GM10248 (cell line): ENCODE measurements around the gene MAP1B.

Source experiments
- CTCF ChIA-PET: fragments of 300-600 bp; sonication (Branson Sonifier 250); formaldehyde crosslinking; extraction: SDS; loops from one replicate; lab custom pipeline; 2021; ENCODE audit warnings: antibody characterized with exemption; lab: Yijun Ruan, JAX
- POLR2A ChIA-PET: fragments of 350-650 bp; sonication (Branson Sonifier 250); formaldehyde crosslinking; extraction: SDS; loops from one replicate; lab custom pipeline; 2020; ENCODE audit warnings: antibody characterized with exemption; lab: Yijun Ruan, JAX
- DNase-seq: peaks from one replicate; pipeline ENCODE4 v3.0.0; 2012; ENCODE audit errors: extremely low spot score
- TF ChIP-seq, protein P1 (sequence below): IDR thresholded peaks from 2 replicates; pipeline ENCODE4 v1.5.1; 2012; ENCODE audit warnings: mild to moderate bottlenecking, low read depth; ENCODE audit errors: extremely low read depth, missing control alignments, control extremely low read depth

The MAP1B gene

DNA sequence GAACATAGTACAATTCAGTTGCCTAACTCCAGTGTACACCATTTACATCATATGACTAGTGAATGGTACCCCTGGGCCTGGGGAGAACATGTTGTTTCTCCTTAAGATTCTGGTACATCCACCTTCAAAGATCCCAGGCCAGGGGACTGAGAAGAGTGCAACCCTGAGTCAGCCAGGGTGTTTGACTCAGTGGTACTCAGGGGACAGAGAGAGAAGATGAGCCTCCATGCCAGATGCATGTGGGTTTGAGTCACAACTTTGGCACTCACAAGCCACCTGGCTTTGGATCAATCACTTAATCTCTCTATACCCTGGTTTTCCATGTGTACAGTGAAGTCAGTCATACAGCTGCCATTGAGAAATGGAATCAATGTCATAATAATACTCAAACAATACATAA lies 53.7 kb downstream of the MAP1B start:
- CTCF ChIA-PET = interaction anchor here (1.5 kb wide), 1 partner anchor 9 kb away, joined by 3 read pairs; no protein-coding TSS in a partner anchor
- DNase-seq = no peak
- TF ChIP-seq, protein P1, sequence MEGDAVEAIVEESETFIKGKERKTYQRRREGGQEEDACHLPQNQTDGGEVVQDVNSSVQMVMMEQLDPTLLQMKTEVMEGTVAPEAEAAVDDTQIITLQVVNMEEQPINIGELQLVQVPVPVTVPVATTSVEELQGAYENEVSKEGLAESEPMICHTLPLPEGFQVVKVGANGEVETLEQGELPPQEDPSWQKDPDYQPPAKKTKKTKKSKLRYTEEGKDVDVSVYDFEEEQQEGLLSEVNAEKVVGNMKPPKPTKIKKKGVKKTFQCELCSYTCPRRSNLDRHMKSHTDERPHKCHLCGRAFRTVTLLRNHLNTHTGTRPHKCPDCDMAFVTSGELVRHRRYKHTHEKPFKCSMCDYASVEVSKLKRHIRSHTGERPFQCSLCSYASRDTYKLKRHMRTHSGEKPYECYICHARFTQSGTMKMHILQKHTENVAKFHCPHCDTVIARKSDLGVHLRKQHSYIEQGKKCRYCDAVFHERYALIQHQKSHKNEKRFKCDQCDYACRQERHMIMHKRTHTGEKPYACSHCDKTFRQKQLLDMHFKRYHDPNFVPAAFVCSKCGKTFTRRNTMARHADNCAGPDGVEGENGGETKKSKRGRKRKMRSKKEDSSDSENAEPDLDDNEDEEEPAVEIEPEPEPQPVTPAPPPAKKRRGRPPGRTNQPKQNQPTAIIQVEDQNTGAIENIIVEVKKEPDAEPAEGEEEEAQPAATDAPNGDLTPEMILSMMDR = no peak
- POLR2A ChIA-PET = no interaction called here

DNA sequence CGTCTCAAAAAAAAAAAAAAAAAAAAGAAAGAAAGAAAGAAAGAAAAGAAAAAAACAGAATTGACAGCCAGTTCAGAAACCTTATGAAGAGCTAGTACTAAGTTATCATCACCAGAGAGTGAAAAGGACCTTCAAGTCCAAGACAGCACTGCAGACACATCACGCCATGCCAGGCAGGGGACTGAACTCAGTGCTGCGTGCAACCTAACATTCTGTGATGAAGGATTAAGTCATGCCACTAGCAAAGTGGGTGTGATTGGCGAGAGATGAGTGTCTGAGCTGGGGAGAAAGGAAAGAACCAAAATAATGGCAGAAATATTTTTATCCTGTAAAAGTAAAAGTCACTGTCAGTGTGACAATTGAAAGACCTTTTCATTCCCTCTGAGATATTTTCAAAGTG lies 54.7 kb downstream of the MAP1B start:
- TF ChIP-seq, protein P1 = no peak
- ChIA-PET CTCF (no interaction called here), POLR2A (no interaction called here)
- no peak for DNase-seq

DNA sequence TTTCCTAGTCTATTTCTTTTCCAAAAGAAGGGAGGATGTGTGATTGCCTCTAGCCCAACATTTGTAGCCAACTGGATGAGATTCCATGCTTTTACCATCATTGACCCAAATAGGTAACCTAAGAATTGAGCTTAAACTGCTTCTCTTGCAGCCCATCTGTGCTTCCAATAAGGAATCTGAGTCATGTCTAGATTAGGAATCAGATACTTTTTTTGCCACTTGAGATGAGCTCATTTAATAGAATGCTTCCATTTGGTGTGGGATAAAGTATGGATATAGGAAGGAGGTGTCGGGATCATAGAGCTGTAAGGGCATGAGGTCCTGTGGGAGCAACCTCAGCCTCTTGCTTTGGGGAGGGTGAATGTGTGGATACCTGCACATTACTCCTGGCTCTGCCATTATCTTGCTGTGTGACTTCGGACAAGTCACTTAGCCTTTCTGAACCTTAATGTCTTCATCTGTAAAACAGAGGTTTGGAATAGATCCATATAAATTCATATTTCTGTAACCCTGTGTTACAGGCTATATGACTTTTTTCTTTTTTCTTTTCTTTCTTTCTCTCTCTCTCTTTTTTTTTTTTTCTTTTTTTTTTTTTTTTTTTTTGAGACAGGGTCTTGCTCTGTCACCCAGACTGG lies 56.2 kb downstream of the MAP1B start:
- POLR2A ChIA-PET = no interaction called here
- no peak for DNase-seq
- TF ChIP-seq, protein P1 = no peak
- CTCF ChIA-PET = no interaction called here

DNA sequence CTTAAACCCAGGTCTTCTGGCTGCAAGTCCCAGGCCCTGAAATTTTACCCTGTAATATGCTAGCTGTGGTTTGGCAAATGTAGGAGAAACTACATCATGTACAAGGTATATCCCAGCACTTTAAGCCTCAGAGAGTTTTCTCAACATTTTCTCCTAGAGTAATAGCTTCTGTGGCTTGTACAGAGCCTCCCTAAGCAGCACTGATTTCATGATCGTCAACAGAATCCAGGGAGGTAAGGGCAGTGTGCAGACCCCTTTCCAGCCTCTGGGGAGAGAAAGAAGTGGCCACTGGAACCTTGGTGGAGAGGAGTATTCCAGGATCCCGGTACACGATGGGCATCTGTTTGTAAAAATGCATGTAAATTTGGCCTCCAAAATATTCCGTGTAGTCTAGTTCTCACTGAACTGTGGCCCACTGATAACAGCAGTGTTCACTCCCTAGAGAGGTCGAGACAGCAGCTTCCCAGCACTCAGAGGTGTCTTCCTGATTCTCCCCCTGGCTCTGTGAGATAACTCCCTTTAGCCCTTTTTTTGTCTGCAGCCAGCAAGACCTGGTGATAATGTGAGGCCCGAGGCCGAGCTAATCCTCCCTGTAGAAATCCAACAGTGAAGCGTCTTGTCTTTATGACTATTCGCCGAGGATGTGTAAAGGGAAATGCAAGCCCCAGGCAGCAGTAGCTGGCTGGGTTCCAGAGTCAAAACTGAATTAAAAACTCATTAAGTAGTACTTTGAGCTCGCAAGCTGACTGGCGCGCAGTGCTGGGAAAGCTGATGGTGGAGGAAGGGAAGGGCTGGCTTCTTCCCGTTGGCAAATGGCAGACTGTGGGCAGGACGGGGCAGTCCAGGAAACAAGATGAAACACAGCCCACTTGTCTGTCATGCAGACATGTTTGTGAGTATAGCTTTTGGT lies 59.0 kb downstream of the MAP1B start:
- no peak for DNase-seq
- TF ChIP-seq, protein P1 = no peak
- ChIA-PET CTCF (interaction anchor here (0.7 to 1.3 kb wide), 2 partner anchors 11 to 18 kb away, joined by 3 read pairs; no protein-coding TSS in a partner anchor), POLR2A (no interaction called here)

DNA sequence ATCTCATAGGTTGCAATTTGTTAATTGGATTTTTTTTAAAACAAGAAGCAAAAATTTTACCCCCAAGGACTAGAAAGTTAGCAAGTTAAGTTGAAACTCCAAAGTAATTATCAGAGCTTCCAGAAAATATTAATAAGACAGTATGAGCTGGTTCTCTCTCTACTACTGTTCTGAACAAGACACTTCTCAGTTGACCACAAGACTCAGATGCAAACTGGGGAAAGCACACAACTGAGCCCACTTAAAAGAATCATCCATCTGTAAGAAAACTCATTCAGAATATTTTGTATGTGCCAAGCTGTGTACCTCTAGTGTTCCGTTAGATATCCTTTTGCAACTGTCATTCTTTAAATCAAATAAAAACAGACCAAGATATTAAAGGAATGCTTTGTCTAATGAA lies 60.0 kb downstream of the MAP1B start:
- CTCF ChIA-PET = interaction anchor here (1.2 to 1.3 kb wide), 2 partner anchors 9 to 19 kb away, joined by 3 read pairs; no protein-coding TSS in a partner anchor
- no peak for DNase-seq
- TF ChIP-seq, protein P1 = no peak
- POLR2A ChIA-PET = interaction anchor here (0.6 kb wide), 1 partner anchor 1340 kb away, joined by 3 read pairs; no protein-coding TSS in a partner anchor

DNA sequence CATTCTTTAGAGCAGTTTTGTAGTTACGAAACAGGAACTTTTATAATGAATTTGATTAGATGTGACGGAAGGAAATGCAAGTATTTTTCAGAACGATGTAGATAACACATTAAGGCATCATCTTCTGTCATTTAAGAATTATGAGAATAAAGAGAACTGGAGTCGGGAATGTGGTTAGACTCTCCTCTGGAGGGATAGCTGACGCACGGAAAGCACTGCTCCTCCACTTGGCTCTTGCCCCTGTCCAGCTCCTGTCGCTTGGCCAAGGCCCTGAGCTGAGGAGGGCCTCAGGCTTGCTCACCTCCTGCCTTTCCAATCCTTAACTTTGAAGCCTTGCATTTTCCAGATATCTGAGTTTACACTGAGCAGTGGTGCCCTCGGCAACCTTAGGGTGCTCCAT lies 60.5 kb downstream of the MAP1B start:
- DNase-seq = no peak
- TF ChIP-seq, protein P1 = no peak
- ChIA-PET CTCF (interaction anchor here (1.2 to 1.3 kb wide), 2 partner anchors 9 to 19 kb away, joined by 3 read pairs; no protein-coding TSS in a partner anchor), POLR2A (no interaction called here)
